ENCODE data around the gene GRK4. TPM values are rescaled to one million over a fixed set of nuclear protein-coding genes. Genes with fewer than 3 reads are reported as not detected.

Gene GRK4
- total RNA-seq, 1 donor from 2014 or later = 6.7 TPM

- no peaks in the 10 kb centered on the region for H3K4me1 Mint-ChIP-seq (ENCODE audit: low read depth, unreplicated experiment)
- H3K4me3 ChIP-seq (ENCODE audit: insufficient read depth, low read depth, low read length) = no peak overlapping the region
Observed at GRCh38 chr4:3025881-3026280, 62.5 kb downstream of the GRK4 start.

GRCh38 chr4:3026540-3026939, 63.2 kb downstream of the GRK4 start:
- peaks cover 15% of the 10 kb centered on the region for H3K9me3 Mint-ChIP-seq (ENCODE audit: unreplicated experiment)
- H3K27me3 ChIP-seq (ENCODE audit: insufficient read depth, low read length) = peaks cover 4% of the 10 kb centered on the region
- no peaks in the 10 kb centered on the region for H3K36me3 ChIP-seq (ENCODE audit: insufficient read depth, low read length)
- no peak overlapping the region for H3K4me3 Mint-ChIP-seq (ENCODE audit: unreplicated experiment)
- H3K9ac ChIP-seq (ENCODE audit: low read length) = no peak overlapping the region
- peaks cover 5% of the 10 kb centered on the region for H3K9me3 ChIP-seq (ENCODE audit: insufficient read depth, low read depth, low read length)
- H3K36me3 Mint-ChIP-seq (ENCODE audit: low read depth, unreplicated experiment) = peaks cover 8% of the 10 kb centered on the region
- no peak overlapping the region for H3K27ac Mint-ChIP-seq (ENCODE audit: unreplicated experiment)
- TF ChIP-seq EZH2 (IDR thresholded peaks at IDR 0.05; ENCODE audit: insufficient read depth, low read length) = no peak
- no peak for TF ChIP-seq CTCF (IDR thresholded peaks at IDR 0.05; ENCODE audit: insufficient read depth, low read depth, low read length)
- no peaks in the 10 kb centered on the region for H4K20me1 ChIP-seq (ENCODE audit: insufficient read depth, low read length)
- DNase-seq (ENCODE audit: low read depth) (no peak), FAIRE-seq (no peak)
- H2AFZ ChIP-seq (ENCODE audit: low read depth, low read length) = no peak overlapping the region
- no peaks in the 10 kb centered on the region for H3K79me2 ChIP-seq (ENCODE audit: insufficient read depth, low read length)
- no peaks in the 10 kb centered on the region for H3K4me1 Mint-ChIP-seq (ENCODE audit: low read depth, unreplicated experiment)
- no peak overlapping the region for H3K27ac ChIP-seq (ENCODE audit: low read depth, low read length)
- peaks cover 24% of the 10 kb centered on the region for H3K27me3 Mint-ChIP-seq (ENCODE audit: low read depth, unreplicated experiment)
- H3K4me1 ChIP-seq (ENCODE audit: insufficient read depth, low read length) = no peaks in the 10 kb centered on the region
- no peak overlapping the region for H3K4me2 ChIP-seq (ENCODE audit: low read length)
- H3K4me3 ChIP-seq (ENCODE audit: insufficient read depth, low read depth, low read length) = no peak overlapping the region

More at GRCh38 chr4:3025881-3026280, 62.5 kb downstream of the GRK4 start:
- H3K9me3 Mint-ChIP-seq (ENCODE audit: unreplicated experiment) = peaks cover 15% of the 10 kb centered on the region
- H3K27me3 ChIP-seq (ENCODE audit: insufficient read depth, low read length) = peaks cover 4% of the 10 kb centered on the region
- no peak overlapping the region for H3K4me3 Mint-ChIP-seq (ENCODE audit: unreplicated experiment)
- no peaks in the 10 kb centered on the region for H3K36me3 ChIP-seq (ENCODE audit: insufficient read depth, low read length)
- DNase-seq (ENCODE audit: low read depth) = no peak
- H3K4me2 ChIP-seq (ENCODE audit: low read length) = no peak overlapping the region
- no peak overlapping the region for H2AFZ ChIP-seq (ENCODE audit: low read depth, low read length)
- peaks cover 8% of the 10 kb centered on the region for H3K36me3 Mint-ChIP-seq (ENCODE audit: low read depth, unreplicated experiment)
- peaks cover 17% of the 10 kb centered on the region for H3K27me3 Mint-ChIP-seq (ENCODE audit: low read depth, unreplicated experiment)
- no peaks in the 10 kb centered on the region for H3K4me1 ChIP-seq (ENCODE audit: insufficient read depth, low read length)
- no peak overlapping the region for H3K27ac ChIP-seq (ENCODE audit: low read depth, low read length)
- H3K79me2 ChIP-seq (ENCODE audit: insufficient read depth, low read length) = no peaks in the 10 kb centered on the region
- H4K20me1 ChIP-seq (ENCODE audit: insufficient read depth, low read length) = no peaks in the 10 kb centered on the region
- no peak overlapping the region for H3K27ac Mint-ChIP-seq (ENCODE audit: unreplicated experiment)
- H3K9me3 ChIP-seq (ENCODE audit: insufficient read depth, low read depth, low read length) = peaks cover 5% of the 10 kb centered on the region
- FAIRE-seq = no peak
- no peak overlapping the region for H3K9ac ChIP-seq (ENCODE audit: low read length)
- TF ChIP-seq EZH2 (IDR thresholded peaks at IDR 0.05; ENCODE audit: insufficient read depth, low read length) (no peak), CTCF (IDR thresholded peaks at IDR 0.05; ENCODE audit: insufficient read depth, low read depth, low read length) (no peak)

GRCh38 chr4:3029464-3029863, 66.1 kb downstream of the GRK4 start:
- no peak for TF ChIP-seq CTCF (IDR thresholded peaks at IDR 0.05; ENCODE audit: insufficient read depth, low read depth, low read length)
- no peak for TF ChIP-seq EZH2 (IDR thresholded peaks at IDR 0.05; ENCODE audit: insufficient read depth, low read length)
- H3K9me3 Mint-ChIP-seq (ENCODE audit: unreplicated experiment) = no peaks in the 10 kb centered on the region
- FAIRE-seq (no peak), DNase-seq (ENCODE audit: low read depth) (no peak)
- H3K4me1 Mint-ChIP-seq (ENCODE audit: low read depth, unreplicated experiment) = no peaks in the 10 kb centered on the region
- peaks cover 46% of the 10 kb centered on the region for H3K27me3 Mint-ChIP-seq (ENCODE audit: low read depth, unreplicated experiment)
- no peak overlapping the region for H3K27ac ChIP-seq (ENCODE audit: low read depth, low read length)
- no peaks in the 10 kb centered on the region for H4K20me1 ChIP-seq (ENCODE audit: insufficient read depth, low read length)
- no peaks in the 10 kb centered on the region for H3K9me3 ChIP-seq (ENCODE audit: insufficient read depth, low read depth, low read length)
- no peak overlapping the region for H3K27ac Mint-ChIP-seq (ENCODE audit: unreplicated experiment)
- no peaks in the 10 kb centered on the region for H3K79me2 ChIP-seq (ENCODE audit: insufficient read depth, low read length)
- no peaks in the 10 kb centered on the region for H3K36me3 ChIP-seq (ENCODE audit: insufficient read depth, low read length)
- peaks cover 4% of the 10 kb centered on the region for H3K36me3 Mint-ChIP-seq (ENCODE audit: low read depth, unreplicated experiment)
- no peak overlapping the region for H3K4me3 Mint-ChIP-seq (ENCODE audit: unreplicated experiment)
- H3K9ac ChIP-seq (ENCODE audit: low read length) = no peak overlapping the region
- H3K4me3 ChIP-seq (ENCODE audit: insufficient read depth, low read depth, low read length) = no peak overlapping the region
- H3K27me3 ChIP-seq (ENCODE audit: insufficient read depth, low read length) = peaks cover 2% of the 10 kb centered on the region
- no peak overlapping the region for H2AFZ ChIP-seq (ENCODE audit: low read depth, low read length)
- H3K4me2 ChIP-seq (ENCODE audit: low read length) = no peak overlapping the region
- no peaks in the 10 kb centered on the region for H3K4me1 ChIP-seq (ENCODE audit: insufficient read depth, low read length)
